NCI-H446 (cell line): ENCODE measurements around the gene RAN.
"Not testable (repeated sequence)": the region's sequence is repeated elsewhere in the genome, so short reads cannot be mapped to it uniquely, and the experiment has no call there.

Experiments used
- DNase-seq, 2 experiments: peaks; one replicate each; lab custom pipeline; 2025; lab: John Stamatoyannopoulos, UW

Gene RAN

GRCh38 chr12:130871286-130872178, at the start of gene RAN:
Gene RAN (plus strand): TSS chr12:130872066. CDS start chr12:130872594, 528 bp downstream.
- DNase-seq: peak; percentile 68 to 94

- no peak for DNase-seq
Observed at GRCh38 chr12:130825771-130826150, 46.1 kb upstream of the RAN start.

GRCh38 chr12:130826151-130826801, 45.6 kb upstream of the RAN start:
- DNase-seq: no peak

- no peak for DNase-seq
Observed at GRCh38 chr12:130827432-130827831, 44.4 kb upstream of the RAN start.

- no peak for DNase-seq
Observed at GRCh38 chr12:130828895-130829294, 43.0 kb upstream of the RAN start.

GRCh38 chr12:130829391-130830245, 42.2 kb upstream of the RAN start:
- DNase-seq: no peak

- DNase-seq: no peak
Observed at GRCh38 chr12:130830246-130830551, 41.7 kb upstream of the RAN start.

- no peak for DNase-seq
Observed at GRCh38 chr12:130831246-130831645, 40.6 kb upstream of the RAN start.

GRCh38 chr12:130831876-130832405, 39.9 kb upstream of the RAN start:
- no peak for DNase-seq

GRCh38 chr12:130832561-130833209, 39.2 kb upstream of the RAN start:
- no peak for DNase-seq

GRCh38 chr12:130835011-130835410, 36.9 kb upstream of the RAN start:
- no peak for DNase-seq

- DNase-seq: no peak
Observed at GRCh38 chr12:130835436-130835835, 36.4 kb upstream of the RAN start.

GRCh38 chr12:130838284-130838950, 33.4 kb upstream of the RAN start:
- no peak for DNase-seq

- peak; percentile 51 to 82 for DNase-seq
Observed at GRCh38 chr12:130838951-130839769, 32.7 kb upstream of the RAN start, which contains the start of gene STX2. Gene STX2 (minus strand): TSS chr12:130839250. CDS start chr12:130839099, 151 bp downstream.

- DNase-seq: no peak
Observed at GRCh38 chr12:130839770-130840404, 32.0 kb upstream of the RAN start.

GRCh38 chr12:130846369-130846768, 25.5 kb upstream of the RAN start:
- DNase-seq: no peak

- DNase-seq: no peak
Observed at GRCh38 chr12:130847112-130847511, 24.8 kb upstream of the RAN start.

GRCh38 chr12:130848105-130848504, 23.8 kb upstream of the RAN start:
- not testable (repeated sequence) for DNase-seq

- not testable (repeated sequence) for DNase-seq
Observed at GRCh38 chr12:130848785-130849305, 23.0 kb upstream of the RAN start.
